ENCODE measurements around the gene CIROP. TPM values are rescaled to one million over a fixed set of nuclear protein-coding genes. Genes with fewer than 3 reads are reported as not detected.

The CIROP gene
- total RNA-seq, 1 donor from 2014 or later = not detected

DNA sequence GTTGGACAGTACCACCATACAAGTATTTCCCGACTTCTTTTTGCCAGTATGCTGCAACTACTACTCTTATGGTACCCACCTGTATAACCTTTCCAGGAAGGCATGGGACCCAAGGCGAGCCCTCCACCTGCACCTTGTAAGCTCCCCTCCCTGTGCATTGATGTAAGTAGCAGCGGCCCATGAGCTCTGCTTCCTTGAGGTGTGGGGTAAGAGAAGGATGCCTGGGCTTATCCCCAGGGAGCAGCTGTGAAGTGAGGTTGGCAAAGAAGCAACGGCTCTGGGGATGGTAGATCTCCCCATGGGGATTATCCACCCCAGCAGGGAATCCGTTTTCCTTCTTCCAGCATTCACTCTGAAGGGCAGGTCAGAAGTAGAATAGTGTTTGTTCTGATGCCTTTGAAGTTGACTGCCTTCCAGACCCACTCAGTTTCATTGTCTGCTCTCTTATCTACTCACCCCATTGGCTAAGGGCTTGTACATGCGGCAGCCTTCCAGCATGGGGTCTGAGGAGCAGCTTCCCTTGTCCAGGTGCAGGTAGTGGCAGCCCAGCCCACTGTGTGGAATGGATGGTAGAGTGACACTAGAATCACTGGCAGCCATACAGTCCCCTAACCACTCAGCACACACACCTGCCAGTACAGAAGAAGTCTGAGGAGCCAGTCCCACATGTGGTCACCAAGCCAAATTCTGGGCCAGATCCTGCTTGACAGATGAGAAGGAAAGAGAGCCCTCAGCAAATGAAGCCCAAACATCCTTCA is 3.4 kb downstream of the CIROP start:
- no peak for ATAC-seq (ENCODE audit: poor library complexity)
- no peak for DNase-seq
- intact Hi-C loops (cut with DNase I) = no loop called here

DNA sequence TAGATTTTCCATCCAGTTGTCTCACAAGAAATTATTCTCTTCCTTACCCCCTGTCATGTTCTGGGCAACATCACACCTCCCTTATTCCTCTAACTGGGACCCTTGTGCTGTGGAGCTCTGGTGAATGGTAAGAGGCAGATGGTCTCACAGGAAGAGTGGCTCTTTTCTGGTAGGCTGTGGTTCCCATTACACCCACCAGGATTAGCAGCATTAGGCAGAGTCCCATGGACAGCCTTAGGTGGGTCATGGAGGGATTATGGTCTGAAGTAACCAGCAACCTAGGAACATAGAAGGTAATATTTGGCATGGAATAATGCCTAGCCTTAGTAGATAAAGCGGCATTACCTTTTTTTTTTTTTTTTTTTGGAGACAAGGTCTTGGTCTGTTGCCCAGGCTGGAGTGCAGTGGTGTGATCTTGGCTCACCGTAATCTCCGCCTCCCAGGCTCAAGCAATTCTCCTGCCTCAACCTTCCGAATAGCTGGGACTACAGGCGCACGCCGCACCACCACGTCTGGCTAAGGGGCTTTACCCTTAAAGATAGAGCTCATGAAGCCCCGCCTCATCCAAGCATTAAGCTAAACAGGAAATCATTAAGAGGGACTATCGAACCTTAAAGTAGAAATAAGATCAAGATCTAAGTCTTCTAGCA is 5.5 kb downstream of the CIROP start:
- intact Hi-C loops (cut with DNase I) = no loop called here
- DNase-seq (no peak), ATAC-seq (ENCODE audit: poor library complexity) (no peak)

DNA sequence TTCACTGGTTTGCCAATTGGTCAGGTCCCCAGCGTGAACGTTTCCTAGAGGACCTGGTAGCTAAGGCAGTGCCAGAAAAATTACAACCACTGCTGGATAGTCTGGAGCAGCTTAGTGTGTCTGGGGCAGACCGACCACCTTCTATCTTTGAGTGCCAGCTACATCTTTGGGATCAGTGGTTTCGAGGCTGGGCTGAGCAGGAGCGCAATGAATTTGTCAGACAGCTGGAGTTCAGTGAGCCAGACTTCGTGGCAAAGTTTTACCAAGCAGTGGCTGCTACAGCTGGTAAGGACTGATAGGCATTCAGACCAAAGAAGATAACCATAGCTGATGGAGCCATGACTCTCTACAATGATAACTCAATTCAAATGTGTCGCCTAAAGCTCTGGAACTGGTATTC is 7.0 kb downstream of the CIROP start:
- no peak for DNase-seq
- intact Hi-C loops (cut with DNase I) = no loop called here
- ATAC-seq (ENCODE audit: poor library complexity) = no peak

DNA sequence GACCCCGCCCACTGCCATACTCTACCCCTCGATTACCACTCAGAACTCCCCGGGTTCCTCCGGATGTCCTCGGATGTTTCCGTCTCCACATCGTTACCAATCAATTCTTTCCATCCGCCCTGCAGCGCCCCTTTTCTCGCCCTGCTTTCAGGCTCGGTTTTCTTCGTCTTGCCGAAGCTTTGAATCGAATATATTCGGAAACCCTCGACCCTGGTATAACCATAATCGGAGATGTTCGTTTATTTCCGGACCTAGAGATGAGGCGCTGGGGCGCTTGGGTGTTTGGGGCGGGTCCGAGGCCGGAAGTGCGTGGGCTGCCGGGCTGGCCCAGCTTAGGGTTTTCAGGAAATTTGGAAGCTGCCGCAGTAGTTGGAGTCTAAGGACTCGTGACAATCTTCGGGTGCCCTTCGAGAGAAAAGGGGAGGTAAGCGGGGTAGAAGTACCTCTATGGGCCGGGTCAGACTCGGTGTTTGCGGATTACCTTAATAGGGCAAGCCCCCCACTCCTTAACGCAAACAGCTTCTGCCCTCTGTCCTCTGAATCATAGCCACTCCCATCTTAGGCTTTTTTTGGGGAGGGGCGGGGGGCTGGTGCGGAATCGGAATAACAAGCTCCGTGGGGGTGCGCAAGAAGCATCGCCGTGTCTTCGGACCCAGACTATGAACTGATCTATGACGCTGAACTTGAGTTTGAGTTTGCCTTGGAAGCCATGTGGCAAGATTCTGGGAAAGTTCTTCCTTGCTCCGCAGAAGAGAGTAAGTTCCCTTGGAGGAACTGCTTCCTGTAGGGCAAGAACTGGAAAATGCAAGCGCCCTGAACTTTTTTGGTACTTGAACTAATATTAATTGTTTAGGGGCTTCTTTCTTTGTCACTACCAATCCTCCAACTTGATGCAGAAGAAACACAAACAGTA is 9.3 kb downstream of the CIROP start, which contains the start of gene C14orf119:
Gene C14orf119 (plus strand): TSS at position 310 of the 913 bp plus-strand sequence. CDS start 2,154 bp downstream, outside the sequence.
- ATAC-seq (ENCODE audit: poor library complexity) (peak; percentile 93), DNase-seq (no peak)
- intact Hi-C loops (cut with DNase I) = no loop called here

DNA sequence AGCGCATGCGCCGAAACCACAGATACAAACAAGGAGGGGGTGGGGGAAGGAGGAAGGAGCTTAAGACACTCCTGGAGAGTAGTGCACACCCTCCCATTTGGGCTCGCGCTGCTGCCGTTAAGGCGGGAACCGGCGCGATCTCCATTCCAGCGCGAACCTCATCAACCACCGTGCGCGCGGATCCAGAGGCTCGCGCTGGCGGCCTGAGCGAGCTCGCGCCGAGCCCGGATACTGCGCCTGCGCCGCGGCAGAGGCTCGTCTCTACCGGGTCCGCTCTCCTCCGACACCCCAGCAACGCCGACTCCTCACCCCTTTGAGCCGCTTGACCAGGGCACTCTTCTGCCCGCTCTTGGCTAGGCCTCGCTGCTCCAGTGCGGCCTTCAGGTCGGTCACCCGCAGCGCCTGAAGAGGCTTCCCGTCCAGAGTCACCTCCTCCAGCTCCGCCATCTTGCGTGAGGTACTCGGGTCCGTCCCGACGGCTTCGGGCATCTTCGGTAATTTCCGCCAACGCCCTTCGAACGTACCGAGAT is 10.1 kb downstream of the CIROP start, which contains the start of gene ACIN1:
Gene ACIN1 (minus strand): TSS at position 471 of the 530 bp plus-strand sequence. CDS start 24 bp downstream, at position 447.
- peak; percentile 73 for ATAC-seq (ENCODE audit: poor library complexity)
- intact Hi-C loops (cut with DNase I) = no loop called here
- DNase-seq = peak; percentile 100

DNA sequence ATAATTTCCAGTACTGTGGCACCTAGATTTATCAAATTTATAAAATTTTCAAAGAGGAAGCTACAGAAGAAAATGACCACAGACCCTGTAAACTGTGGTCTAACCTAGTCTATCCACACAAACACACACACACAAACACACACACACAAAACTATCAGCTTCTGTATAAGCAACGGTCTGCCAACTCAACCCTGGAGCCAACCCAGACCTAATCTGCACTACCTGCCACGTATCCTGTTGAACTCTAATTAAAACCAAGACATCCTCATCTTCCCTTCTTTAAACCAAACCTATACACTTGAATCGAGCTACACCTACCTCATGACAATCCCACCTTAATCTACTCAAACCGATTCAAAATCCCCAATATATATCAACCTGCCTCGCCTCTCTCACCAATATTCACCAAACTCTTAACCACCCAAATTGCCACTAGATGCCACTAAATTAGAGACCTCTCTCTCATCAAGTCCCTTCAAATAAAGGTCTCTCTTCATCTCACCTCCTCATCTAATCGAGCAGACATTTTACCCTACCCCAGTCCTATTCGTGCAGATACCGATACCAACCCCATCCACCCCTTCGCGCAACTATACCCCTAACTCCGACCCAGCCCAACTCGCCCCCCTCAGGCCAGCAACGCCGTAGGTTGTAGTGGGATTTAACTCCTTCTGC is 10.7 kb downstream of the CIROP start:
- DNase-seq (no peak), ATAC-seq (ENCODE audit: poor library complexity) (no peak)
- intact Hi-C loops (cut with DNase I) = no loop called here

DNA sequence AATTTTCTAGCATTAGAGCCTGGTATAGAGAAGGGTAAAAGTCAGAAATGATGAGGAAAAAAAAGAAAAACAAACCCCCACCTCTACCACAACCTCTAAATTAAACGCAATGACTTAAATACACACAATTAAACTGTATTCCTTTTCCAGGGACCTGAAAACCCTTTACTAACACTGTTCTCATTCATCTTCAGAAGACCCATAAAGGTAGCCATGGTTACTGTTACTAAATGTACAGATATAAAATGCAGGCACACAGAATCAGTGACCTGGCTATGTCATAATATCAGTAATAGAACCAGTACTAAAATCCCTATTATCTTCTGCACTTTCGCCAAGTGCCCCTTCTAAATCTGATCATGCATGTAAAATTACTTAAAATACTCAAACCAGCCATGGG is 11.3 kb downstream of the CIROP start:
- intact Hi-C loops (cut with DNase I) = no loop called here
- ATAC-seq (ENCODE audit: poor library complexity) (no peak), DNase-seq (no peak)

DNA sequence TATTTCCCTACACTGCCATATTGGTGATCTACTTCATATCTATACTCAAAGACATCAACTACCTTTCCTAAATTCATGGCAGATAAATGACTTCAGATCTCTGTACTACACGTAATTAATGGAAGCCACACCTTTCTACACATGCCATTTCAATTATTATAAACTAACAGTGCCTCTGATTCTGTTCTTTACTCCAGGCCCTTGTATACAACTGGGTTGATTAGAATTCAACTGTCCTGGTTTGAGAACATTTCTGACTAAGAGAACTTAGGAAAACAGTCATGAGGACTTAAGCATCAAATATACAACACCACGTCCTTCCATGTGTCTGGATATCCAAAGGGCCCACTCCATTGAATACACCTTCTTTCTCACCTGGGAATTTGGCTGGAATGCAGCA is 11.7 kb downstream of the CIROP start:
- intact Hi-C loops (cut with DNase I) = no loop called here
- no peak for ATAC-seq (ENCODE audit: poor library complexity)
- no peak for DNase-seq

DNA sequence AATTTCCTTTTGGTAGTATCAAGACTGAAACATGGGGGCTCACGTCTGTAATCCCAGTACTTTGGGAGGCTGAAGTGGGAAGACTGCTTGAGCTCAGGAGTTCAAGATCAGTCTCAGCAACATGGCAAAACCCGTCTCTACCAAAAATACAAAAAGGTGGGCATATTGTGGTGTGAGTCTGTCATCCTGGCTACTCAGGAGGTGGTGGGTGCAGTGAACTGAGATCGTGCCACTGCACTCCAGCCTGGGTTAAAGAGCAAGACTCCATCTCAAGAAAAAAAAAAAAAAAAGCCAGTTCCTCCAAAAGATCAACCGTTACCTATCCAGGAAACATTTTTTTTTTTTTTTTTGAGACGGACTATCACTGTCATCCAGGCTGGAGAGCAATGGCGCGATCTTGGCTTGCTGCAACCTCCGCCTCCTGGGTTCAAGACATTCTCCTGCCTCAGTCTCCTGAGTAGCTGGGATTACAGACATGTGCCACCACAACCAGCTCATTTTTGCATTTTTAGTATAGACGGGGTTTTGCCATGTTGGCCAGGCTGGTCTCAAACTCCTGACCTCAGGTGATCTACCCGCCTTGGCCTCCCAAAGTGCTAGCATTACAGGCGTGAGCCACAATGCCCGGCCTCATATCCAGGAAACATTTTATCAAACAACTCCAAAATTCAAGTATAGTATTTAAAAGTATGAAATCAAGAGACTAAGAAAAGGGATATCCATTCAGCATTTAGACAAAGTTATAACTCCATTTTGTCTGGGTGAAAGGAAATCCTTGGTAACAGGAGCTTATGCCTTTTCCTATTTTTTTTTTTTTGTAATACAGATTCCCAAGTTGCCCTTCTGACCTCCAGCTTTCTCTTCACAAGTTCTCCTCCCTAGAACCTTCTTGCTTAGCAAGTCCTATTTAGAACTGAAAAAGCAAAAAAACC is 13.2 kb downstream of the CIROP start:
- intact Hi-C loops (cut with DNase I) = no loop called here
- DNase-seq (no peak), ATAC-seq (ENCODE audit: poor library complexity) (no peak)

DNA sequence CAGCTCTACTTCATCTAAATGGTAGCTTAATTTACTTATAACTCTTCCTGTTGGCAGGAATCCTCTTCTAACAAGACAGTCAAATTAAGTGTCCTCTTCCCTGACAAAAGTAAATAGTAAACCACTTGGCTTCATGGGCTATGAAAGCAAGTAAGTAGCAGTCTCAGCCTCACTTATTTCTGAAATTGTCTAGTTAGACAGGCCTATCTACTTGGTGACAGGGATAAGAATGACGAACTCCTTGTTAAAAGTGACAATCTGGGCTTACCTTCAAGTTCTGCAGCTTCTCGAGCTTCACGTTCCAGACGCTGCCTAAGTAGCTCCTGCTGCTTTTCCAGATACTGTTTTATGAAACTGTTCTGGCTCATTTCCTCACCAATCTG is 14.5 kb downstream of the CIROP start:
- no peak for ATAC-seq (ENCODE audit: poor library complexity)
- no peak for DNase-seq
- intact Hi-C loops (cut with DNase I) = no loop called here

DNA sequence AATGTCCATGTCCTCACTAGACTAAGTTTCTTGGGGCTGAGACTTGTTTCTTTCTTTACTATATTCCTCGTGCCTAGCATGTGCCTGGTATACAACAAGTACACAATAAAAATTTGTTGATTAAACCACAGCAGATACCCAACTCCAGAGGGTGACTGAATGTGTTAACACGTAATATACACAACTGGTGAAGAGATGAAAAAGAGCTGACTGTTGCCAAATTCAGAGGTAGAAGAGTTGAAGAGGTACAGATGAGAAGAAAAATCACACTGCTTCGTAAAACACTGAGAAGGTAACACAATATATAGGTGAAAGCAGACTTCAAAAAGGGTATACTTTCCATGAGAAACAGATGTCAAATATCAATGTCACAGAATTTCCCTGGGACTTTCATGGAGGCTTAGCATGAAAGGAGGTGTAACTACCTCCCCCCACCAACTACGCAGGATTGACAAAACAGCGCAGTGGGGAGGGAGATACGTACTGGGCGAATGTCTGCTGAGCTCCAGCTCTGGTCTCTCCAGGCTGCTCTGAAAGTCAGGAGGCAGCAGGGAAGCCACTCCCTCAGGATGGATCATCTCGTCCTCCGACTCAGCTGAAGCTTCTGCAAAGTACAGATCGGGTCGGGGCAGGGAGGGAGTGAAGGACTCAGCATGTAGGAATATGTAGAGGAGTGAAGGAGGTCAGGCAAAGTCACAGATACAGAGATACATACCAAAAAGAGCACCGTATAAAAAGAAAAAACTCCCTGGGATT is 15.1 kb downstream of the CIROP start:
- DNase-seq = no peak
- intact Hi-C loops (cut with DNase I) = no loop called here
- ATAC-seq (ENCODE audit: poor library complexity) = no peak

DNA sequence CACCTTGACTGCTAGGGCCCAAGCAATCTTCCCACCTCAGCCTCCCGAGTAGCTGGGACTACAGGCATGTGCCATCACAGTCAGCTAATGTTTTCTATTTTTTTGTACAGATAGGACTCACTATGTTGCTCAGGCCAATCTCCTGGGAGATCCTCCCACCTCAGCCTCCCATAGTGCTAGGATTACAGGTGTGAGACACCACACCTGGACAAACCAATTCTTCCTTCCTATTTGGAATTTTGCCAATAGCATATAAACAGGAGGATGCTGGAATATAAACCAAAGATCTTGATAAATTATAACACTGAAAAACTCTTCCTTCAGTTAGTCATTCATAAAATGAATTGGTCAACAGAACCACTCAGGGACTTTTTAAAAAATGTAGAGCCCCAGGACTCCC is 18.2 kb downstream of the CIROP start:
- DNase-seq = no peak
- ATAC-seq (ENCODE audit: poor library complexity) = no peak
- intact Hi-C loops (cut with DNase I) = no loop called here

DNA sequence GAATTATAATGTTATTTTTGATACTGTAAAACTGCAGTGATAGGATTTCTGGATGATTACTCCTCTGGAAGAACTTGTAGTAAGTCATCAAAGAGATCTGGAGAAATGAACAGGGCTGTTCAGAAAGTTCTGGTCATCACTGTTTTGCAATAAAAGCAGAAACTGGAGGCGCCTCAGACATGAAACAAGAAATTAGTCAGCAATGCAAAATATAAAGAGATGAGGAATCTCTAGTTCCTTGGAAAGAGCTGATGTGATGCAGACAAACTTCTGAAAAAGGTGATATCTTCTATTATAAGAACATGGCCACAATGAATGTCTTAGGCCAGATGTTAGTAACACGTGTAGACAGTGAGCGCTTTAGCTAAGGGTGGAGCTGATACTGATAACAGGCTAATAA is 19.3 kb downstream of the CIROP start:
- ATAC-seq (ENCODE audit: poor library complexity) (no peak), DNase-seq (no peak)
- intact Hi-C loops (cut with DNase I) = no loop called here

DNA sequence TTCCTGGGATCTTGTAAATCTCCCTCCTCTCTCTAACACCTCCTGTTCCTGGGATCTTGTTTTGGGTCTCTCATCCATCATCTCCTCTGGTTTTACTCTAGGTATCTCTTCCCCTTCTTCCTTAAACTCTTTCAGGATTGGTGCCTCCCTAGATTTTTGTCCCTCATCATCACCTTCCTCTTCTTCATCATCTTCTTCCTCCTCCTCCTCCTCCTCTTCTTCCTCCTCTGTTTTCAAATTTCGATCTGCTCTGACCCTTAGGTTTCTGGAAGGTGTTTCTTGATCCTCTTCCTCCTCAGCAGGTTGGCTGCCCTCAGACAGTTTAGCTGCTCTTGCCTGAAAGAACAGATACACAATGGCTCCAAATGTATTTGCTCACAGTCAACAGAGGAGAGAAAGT is 24.3 kb downstream of the CIROP start:
- DNase-seq (no peak), ATAC-seq (ENCODE audit: poor library complexity) (no peak)
- intact Hi-C loops (cut with DNase I) = no loop called here

DNA sequence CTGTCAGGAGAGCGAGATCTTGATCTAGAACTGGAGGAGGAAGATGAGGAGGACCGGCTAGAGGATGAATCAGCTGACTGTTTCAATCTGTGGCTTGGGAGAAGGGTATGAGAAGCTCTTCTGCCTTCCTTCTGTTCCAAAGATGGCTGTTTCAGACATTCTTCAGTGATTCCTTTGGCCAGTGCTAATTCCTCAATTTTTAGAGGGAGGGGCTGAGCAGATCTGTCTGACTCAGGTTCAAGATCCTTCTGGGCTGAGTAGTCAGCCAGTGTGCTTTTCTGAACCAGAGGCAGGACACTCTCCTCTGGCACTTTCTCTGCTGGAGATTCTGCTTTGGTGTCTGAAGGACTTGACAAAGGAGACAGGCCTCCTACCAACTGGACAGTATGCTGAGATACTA is 25.1 kb downstream of the CIROP start:
- no peak for ATAC-seq (ENCODE audit: poor library complexity)
- DNase-seq = no peak
- intact Hi-C loops (cut with DNase I) = no loop called here

DNA sequence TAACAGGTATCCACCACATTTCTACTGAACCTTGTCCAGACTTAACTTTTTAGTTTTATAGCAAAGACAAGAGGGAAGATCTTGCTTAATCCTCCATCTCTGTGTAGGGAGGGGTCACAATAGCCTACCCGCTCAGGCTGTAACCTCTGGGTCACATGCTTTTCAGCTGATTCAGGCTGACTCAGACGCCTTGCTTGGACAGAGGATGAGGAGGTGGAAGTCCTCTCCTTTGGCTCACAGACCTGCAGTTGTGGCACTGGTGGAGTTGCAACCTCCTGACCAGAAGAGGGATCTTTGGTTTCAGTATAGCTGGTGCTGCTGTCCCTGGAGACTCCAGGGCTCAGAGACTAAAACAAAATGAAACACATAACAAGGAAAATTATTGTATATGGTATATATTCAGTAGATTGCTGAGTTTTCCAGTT is 26.1 kb downstream of the CIROP start:
- DNase-seq = peak; percentile 63
- ATAC-seq (ENCODE audit: poor library complexity) = peak; percentile 82
- intact Hi-C loops (cut with DNase I) = no loop called here

DNA sequence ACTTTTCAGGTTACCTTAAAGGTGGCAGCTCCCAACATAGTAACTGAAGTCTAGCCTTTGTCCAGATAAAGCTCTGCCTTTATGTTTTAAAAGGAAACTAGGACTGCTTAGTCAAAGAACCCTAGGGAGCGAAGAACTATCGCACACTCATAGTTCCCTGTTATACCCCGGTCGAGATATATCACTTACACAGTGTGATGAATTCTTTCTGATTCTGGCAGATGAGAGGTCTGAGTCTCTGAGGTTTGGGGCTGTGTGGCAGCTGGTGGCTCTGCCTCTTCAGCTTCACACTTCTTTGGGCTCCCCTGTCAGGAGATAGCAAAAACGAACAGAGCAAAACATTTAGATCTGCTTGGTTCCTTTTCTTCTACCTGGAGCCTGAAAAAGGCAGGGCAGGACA is 26.8 kb downstream of the CIROP start:
- intact Hi-C loops (cut with DNase I) = no loop called here
- DNase-seq (no peak), ATAC-seq (ENCODE audit: poor library complexity) (no peak)

All from Right ventricle myocardium superior (tissue), 1 donor.